HFF-Myc (cell line): ENCODE results near the gene LMNTD1.
A peak's percentile ranks its signal among the peaks of the same experiment; 100 is the strongest.

Experiments used
- DNase-seq: peaks from one replicate; pipeline ENCODE4 v3.0.0-alpha.2; 2011; ENCODE audit warnings: low read depth; ENCODE audit errors: extremely low read depth
- H3K4me3 ChIP-seq: replicated peaks from 2 replicates; pipeline ENCODE4 v1.5.1; 2011; ENCODE audit warnings: low read depth, mild to moderate bottlenecking, control low read depth, low read length
- TF ChIP-seq, protein P1 (sequence below): IDR thresholded peaks from 2 replicates; pipeline ENCODE4 v1.5.1; 2012; ENCODE audit warnings: mild to moderate bottlenecking, low read depth, low read length, control low read depth; ENCODE audit errors: missing control alignments

The LMNTD1 gene

DNA sequence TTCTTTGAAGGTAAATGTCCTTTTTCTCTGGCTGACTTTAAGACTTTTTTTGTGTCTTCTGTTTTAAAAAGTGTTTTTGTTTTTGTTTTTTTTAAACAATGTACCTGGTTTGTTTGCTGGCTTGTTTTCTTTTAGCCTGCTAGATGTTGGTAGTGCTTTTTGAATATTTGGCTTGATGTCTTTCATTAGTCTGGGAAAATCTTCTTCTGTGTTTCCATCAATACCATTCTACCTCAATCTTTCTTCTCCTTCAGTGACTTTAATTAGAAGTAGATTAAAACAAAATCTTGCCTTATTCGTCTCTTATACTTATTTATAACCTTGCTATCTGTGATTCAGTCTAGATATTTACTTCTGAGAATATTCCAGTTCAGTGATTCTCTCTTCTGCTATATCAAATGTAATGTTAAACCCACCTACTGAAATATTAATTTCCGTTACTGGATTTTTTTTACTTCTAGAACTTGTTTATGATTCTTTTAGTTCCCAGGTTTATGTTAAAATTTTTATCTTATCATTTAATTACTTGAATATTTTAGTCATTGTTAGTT is 21.5 kb downstream of the LMNTD1 start:
- H3K4me3 ChIP-seq, result no peak overlapping the region
- TF ChIP-seq, protein P1, sequence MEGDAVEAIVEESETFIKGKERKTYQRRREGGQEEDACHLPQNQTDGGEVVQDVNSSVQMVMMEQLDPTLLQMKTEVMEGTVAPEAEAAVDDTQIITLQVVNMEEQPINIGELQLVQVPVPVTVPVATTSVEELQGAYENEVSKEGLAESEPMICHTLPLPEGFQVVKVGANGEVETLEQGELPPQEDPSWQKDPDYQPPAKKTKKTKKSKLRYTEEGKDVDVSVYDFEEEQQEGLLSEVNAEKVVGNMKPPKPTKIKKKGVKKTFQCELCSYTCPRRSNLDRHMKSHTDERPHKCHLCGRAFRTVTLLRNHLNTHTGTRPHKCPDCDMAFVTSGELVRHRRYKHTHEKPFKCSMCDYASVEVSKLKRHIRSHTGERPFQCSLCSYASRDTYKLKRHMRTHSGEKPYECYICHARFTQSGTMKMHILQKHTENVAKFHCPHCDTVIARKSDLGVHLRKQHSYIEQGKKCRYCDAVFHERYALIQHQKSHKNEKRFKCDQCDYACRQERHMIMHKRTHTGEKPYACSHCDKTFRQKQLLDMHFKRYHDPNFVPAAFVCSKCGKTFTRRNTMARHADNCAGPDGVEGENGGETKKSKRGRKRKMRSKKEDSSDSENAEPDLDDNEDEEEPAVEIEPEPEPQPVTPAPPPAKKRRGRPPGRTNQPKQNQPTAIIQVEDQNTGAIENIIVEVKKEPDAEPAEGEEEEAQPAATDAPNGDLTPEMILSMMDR, result no peak
- no peak for DNase-seq

DNA sequence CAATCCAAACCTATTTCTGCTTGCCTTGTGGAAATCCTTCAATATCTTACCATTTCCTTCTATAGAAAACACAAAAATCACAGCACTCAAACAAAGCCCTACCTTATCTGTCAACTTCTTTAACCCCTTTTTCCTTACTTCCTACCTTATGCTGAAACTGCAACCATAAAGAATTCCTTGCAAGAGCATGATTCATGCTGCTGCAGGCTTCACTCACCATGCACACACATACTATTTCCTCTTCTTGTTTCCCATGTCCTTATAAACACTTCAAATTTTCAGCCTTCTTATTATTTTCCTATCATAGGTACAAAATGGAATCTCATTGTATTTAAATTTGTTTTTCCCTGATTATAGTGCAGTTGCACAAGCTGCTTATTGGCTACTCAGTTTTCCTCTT is 23.3 kb downstream of the LMNTD1 start:
- no peak overlapping the region for H3K4me3 ChIP-seq
- TF ChIP-seq, protein P1, result no peak
- no peak for DNase-seq

DNA sequence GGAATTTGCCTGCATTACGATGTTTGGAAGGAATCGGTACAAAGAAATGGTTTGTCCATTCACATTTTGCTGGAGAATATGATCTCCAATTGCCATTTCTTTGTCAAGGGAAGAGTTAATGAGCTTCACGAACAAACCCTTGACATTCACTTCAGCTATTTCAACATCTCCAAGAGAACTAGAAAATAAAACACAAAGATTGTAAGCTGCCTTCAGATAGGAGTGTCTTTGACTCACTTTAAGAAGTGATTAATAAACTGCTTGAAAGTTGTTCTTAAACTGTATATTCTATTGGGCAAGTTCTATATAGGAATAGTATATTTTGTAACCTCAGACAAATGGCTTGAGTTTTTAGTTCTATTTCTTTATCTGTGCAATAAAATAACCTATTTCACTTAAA is 26.3 kb downstream of the LMNTD1 start:
- TF ChIP-seq, protein P1, result no peak
- no peak overlapping the region for H3K4me3 ChIP-seq
- no peak for DNase-seq

DNA sequence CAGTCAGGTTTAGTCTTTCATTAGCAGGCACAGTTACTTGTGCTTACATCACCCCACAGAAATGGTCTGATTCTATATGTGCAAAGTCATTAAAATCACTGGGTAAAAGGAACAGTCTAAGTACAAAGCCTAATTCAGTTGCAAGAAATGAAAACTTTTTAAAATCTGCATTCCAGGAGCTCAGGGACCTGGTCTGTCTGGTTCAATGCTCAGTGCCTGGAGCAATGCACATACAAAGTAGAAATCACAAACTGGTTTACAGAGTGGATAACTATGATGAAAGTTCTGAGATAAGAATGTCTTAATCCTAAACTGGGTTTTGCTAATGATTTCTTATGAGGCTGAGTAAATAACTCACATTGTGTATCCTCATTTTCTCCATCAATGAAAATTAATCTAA is 28.7 kb downstream of the LMNTD1 start:
- TF ChIP-seq, protein P1, result no peak
- H3K4me3 ChIP-seq, result no peak overlapping the region
- DNase-seq, result no peak

DNA sequence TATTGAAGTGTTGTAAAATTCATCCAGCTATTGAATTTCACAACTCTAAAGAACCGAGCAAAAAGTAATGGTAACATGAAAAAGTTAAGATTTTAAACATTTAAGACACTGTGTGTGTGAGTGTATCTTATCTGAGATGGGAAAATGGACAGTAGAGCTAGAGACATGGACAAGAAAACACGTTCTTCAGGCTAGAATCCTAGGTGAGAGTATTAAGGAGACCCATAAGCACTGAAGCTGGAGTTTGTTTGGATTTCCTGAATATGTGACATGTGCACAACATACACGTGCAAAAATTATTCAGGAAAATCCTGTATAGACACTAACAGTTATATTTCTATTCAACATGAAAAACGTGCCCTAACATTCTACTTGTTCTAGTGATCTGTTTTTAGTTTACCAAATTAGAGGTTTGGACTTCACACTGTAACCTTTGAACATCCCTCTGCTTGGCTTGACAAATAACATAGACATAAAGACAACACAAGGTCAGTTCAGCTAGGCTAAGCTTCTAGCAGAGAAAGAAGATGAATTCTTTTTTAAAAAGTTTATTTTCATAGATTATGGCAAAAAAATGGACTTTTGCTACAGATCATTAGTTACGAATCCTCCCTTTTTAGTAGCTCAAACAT is 31.3 kb downstream of the LMNTD1 start:
- no peak overlapping the region for H3K4me3 ChIP-seq
- no peak for DNase-seq
- TF ChIP-seq, protein P1, result no peak

DNA sequence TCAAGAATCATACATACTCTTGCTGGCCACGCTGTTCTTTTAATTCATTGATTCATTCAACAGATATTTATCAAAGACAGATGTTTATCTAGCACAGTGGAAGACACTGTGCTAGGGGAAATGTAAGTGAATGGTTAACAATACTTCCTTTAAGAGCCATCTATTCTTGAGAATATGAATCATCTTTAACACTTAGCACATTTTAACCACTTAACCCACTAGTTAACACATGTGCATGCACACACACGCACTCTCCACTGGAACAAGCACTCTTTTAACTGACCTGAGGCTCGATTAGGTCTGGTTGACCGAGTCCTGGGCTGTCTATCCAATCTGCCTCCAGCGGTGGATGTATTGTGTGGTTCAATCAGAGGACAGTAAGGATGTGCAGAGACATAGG is 34.6 kb downstream of the LMNTD1 start:
- TF ChIP-seq, protein P1, result no peak
- H3K4me3 ChIP-seq, result no peak overlapping the region
- DNase-seq, result peak; percentile 81

DNA sequence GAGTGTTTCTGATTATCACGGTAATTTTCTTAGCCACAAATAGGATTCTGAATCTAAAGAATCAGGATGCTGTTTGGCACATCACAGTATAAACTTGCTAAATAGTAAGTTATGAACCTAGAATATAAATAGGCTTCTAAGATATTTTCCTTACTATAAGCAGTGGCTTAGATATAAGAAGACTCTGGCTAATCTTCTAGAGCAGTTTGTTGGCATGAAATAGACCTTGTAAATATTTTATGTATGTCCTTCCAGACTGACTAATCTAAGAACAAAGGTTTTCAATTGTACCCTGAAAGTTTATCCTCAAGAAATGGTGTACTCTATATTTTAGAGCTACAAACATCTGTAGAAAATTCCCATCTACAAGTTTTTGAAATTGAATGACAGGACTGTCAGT is 48.3 kb downstream of the LMNTD1 start:
- TF ChIP-seq, protein P1, result no peak
- H3K4me3 ChIP-seq, result no peak overlapping the region
- DNase-seq, result no peak
